Heart right ventricle (tissue), 16 donors: ENCODE data around the gene DGKH. TPM values are rescaled to one million over a fixed set of nuclear protein-coding genes. Genes with fewer than 3 reads are reported as not detected.

Experiments used
- ATAC-seq, 8 donors: fragments of 200-7000 bp; cut with Tn5 transposase; one replicate each; pipeline ENCODE4 v1.9.1; 2020; ENCODE audit warnings: mild to moderate bottlenecking in 8 of 8, moderate library complexity in 8 of 8, moderate number of reproducible peaks in 1 of 8
- DNase-seq, 2 donors: peaks; one replicate each; pipeline ENCODE4 v3.0.0-alpha.2; 2020
- H3K27ac ChIP-seq, 10 donors: fragments of 200-600 bp; sonication (generic) in 2 of 10; one replicate each; pipeline versions ENCODE4 v1.5.0 to v1.8.0; 2020 to 2022; ENCODE audit warnings: mild to moderate bottlenecking in 3 of 10
- H3K27me3 ChIP-seq, 7 donors: fragments of 200-600 bp; one replicate each; pipeline ENCODE4 v1.8.0; 2021 to 2022; ENCODE audit warnings: mild to moderate bottlenecking in 2 of 7
- H3K36me3 ChIP-seq, 9 donors: fragments of 200-600 bp; sonication (generic) in 1 of 9; one replicate each; pipeline versions ENCODE4 v1.5.0 to v1.8.0; 2020 to 2022; ENCODE audit warnings: mild to moderate bottlenecking in 2 of 9
- H3K4me1 ChIP-seq, 9 donors: fragments of 200-600 bp; sonication (generic) in 1 of 9; one replicate each; pipeline versions ENCODE4 v1.5.0 to v1.8.0; 2020 to 2022; ENCODE audit warnings: mild to moderate bottlenecking in 4 of 9
- H3K4me3 ChIP-seq, 10 donors: fragments of 200-600 bp; sonication (generic) in 2 of 10; one replicate each; pipeline versions ENCODE4 v1.5.0 to v1.8.0; 2020 to 2022; ENCODE audit warnings: mild to moderate bottlenecking in 7 of 10, moderate library complexity in 2 of 10
- H3K9me3 ChIP-seq, 11 donors: fragments of 200-600 bp in 10 of 11; sonication (generic) in 2 of 11; one replicate each; pipeline versions ENCODE4 v1.5.0 to v1.8.0; 2013 to 2022; ENCODE audit warnings: mild to moderate bottlenecking in 2 of 11, control low read depth in 1 of 11, moderate library complexity in 1 of 11
- CTCF ChIP-seq, 9 donors: fragments of 200-600 bp; sonication (generic) in 2 of 9; IDR thresholded peaks; one replicate each; pipeline versions ENCODE4 v1.5.0 to v1.8.0; 2021 to 2022; ENCODE audit warnings: antibody characterized with exemption in 9 of 9, mild to moderate bottlenecking in 5 of 9, moderate library complexity in 1 of 9
- WGBS, 2 donors: extraction: QIAGEN DNeasy Blood & Tissue Kit; methylation state at CpG; one replicate each; pipeline ENCODE4 v1.1.7; 2013; ENCODE audit warnings: inconsistent platforms in 1 of 2; 5-methylcytosine and 5-hydroxymethylcytosine counted together
- intact Hi-C, 10 donors: fragments of 100-400 bp; cut with DNase I; formaldehyde crosslinking; loops; one replicate each; pipeline versions ENCODE4 v1.11.1 to v1.14.2; 2022
- polyA plus RNA-seq, 2 donors: library from polyadenylated mRNA; stranded (reverse); fragments of 200-250 nt; gene quantifications; one replicate each; pipeline ENCODE4 v1.2.3, GENCODE V29; 2013
- total RNA-seq, 10 donors: library from RNA; stranded (reverse); fragmentation: NEBNext Ultra II Directional in 3 of 10; extraction: Animal tissue kit (Norgen Biotek cat#: 25700) in 3 of 10; gene quantifications; one replicate each; pipeline versions ENCODE4 v1.2.1 to v1.2.4, GENCODE V29; 2021 to 2023
- donor health status: Arrhythmogenic right ventricular cardiomyopathy.
- donor health status: ischemic (EF 13 %, LVEDD 7.1; RV severe dilation, severe dysfunction).
- donor health status: healthy with polysubstance abuse.
- donor health status: DM: no; HTN: yes; CAD: no.
- donor health status: DM: no; HTN: no; CAD: no.
- donor health status: ischemic (EF 25% LVEDD 6.9; RV normal size, moderate dysfunction).
- donor health status: ischemic (EF 25% LVEDD 5.7; RV mildly dilated, moderate dysfunction).
- donor health status: healthy.
- donor health status: DM: yes; HTN: yes; CAD: no.
- donor health status: Ischemic cardiomyopathy.
- donor health status: ischemic (EF 35%, LVEDD 5.7; RV mildly dilated, moderate dysfunction).
- donor health status: nonischemic (EF 11% LVEDD 7.7; RV severe dilation, severe dysfunction).
- donor health status: DM: yes; HTN: yes; CAD: no.
- donor health status: PGD.
- donor health status: ischemic (EF 29% LVEDD 5.4; RV normal size, mild dysfunction).
- donor health status: nonischemic (EF 23%, LVEDD 6.1; RV moderate dilation, normal function).

DGKH gene
- total and polyA plus RNA-seq, 12 donors: 1.2 to 11.0 (median 7.2) TPM

- H3K36me3 ChIP-seq: no peaks in the 10 kb centered on the region
- no peak for TF ChIP-seq CTCF (IDR thresholded peaks at IDR 0.05)
- 98% methylated on average over 4 of the region's 4 CpGs for WGBS, 2 donors
- H3K27me3 ChIP-seq: no peaks in the 10 kb centered on the region
- intact Hi-C loops: loop anchor here in 1 of 10 donors (10.0 kb wide), 1 partner anchor 809 kb away; no protein-coding TSS in a partner anchor
- no peak for ATAC-seq
- H3K27ac ChIP-seq: no peak overlapping the region
- peaks cover 0 to 63% (median 23%) of the 10 kb centered on the region in 9 donors for H3K4me1 ChIP-seq
- no peaks in the 10 kb centered on the region for H3K9me3 ChIP-seq
- H3K4me3 ChIP-seq: no peak overlapping the region
- no peak for DNase-seq
Observed at GRCh38 chr13:42275506-42275905, 227.1 kb downstream of the DGKH start.

- Histone ChIP-seq H3K36me3 (no peaks in the 10 kb centered on the region), H3K27ac (no peak overlapping the region), H3K9me3 (no peaks in the 10 kb centered on the region), H3K4me1 (peaks cover 0 to 59% (median 26%) of the 10 kb centered on the region in 9 donors), H3K27me3 (no peaks in the 10 kb centered on the region), H3K4me3 (no peak overlapping the region)
- intact Hi-C loops: loop anchor here in 1 of 10 donors (10.0 kb wide), 1 partner anchor 808 kb away; no protein-coding TSS in a partner anchor
- no peak for TF ChIP-seq CTCF (IDR thresholded peaks at IDR 0.05)
- ATAC-seq: no peak
- 91 to 94% methylated on average over 3 of the region's 3 CpGs for WGBS, 2 donors
- DNase-seq: no peak
Observed at GRCh38 chr13:42276683-42277082, 228.2 kb downstream of the DGKH start.

- intact Hi-C loops: loop anchor here in 1 of 10 donors (10.0 kb wide), 1 partner anchor 807 kb away; no protein-coding TSS in a partner anchor
- no peak for TF ChIP-seq CTCF (IDR thresholded peaks at IDR 0.05)
- WGBS, 2 donors: 93 to 96% methylated on average over 7 of the region's 7 CpGs
- Histone ChIP-seq H3K9me3 (no peaks in the 10 kb centered on the region), H3K4me1 (peaks cover 0 to 56% (median 23%) of the 10 kb centered on the region in 9 donors), H3K27me3 (no peaks in the 10 kb centered on the region), H3K36me3 (no peaks in the 10 kb centered on the region), H3K27ac (no peak overlapping the region), H3K4me3 (no peak overlapping the region)
- no peak for DNase-seq
- ATAC-seq: no peak
Observed at GRCh38 chr13:42277618-42278276, 229.3 kb downstream of the DGKH start.

GRCh38 chr13:42279080-42279479 lies 230.6 kb downstream of the DGKH start:
- TF ChIP-seq CTCF (IDR thresholded peaks at IDR 0.05): no peak
- ATAC-seq (no peak), DNase-seq (no peak)
- no peak overlapping the region for H3K27ac ChIP-seq
- WGBS, 2 donors: 88 to 89% methylated on average over 6 of the region's 6 CpGs
- no peaks in the 10 kb centered on the region for H3K36me3 ChIP-seq
- no peaks in the 10 kb centered on the region for H3K9me3 ChIP-seq
- no peaks in the 10 kb centered on the region for H3K27me3 ChIP-seq
- H3K4me3 ChIP-seq: no peak overlapping the region
- intact Hi-C loops: loop anchor here in 1 of 10 donors (10.0 kb wide), 1 partner anchor 806 kb away; no protein-coding TSS in a partner anchor
- peaks cover 0 to 46% (median 19%) of the 10 kb centered on the region in 9 donors for H3K4me1 ChIP-seq
